GM12878 (cell line): ENCODE measurements around the gene LNPK. TPM values are rescaled to one million over a fixed set of nuclear protein-coding genes. Genes with fewer than 3 reads are reported as not detected.

ENCODE experiments used
- ATAC-seq: fragments of 200-7000 bp; cut with Tn5 transposase; 3 replicates; pipeline ENCODE4 v1.9.1; 2020; ENCODE audit warnings: mild to moderate bottlenecking, moderate library complexity
- BruUV-seq: library from RNA; stranded (reverse); fragments of 400-500 nt; replicated peaks from 2 replicates; lab custom pipeline; 2021; lab: Mats Ljungman, UMichigan
- CTCF ChIA-PET: fragments of 300-600 bp; sonication (Branson Sonifier 250); formaldehyde crosslinking; extraction: SDS; loops from one replicate; lab custom pipeline; 2021; ENCODE audit warnings: inconsistent platforms; lab: Yijun Ruan, JAX
- POLR2A ChIA-PET: fragments of 350-600 bp; formaldehyde crosslinking; extraction: SDS; loops from one replicate; lab custom pipeline; 2021; ENCODE audit warnings: inconsistent platforms; lab: Charles Lee
- RAD21 ChIA-PET: fragments of 300-600 bp; sonication (Branson Sonifier 250); formaldehyde crosslinking; loops from one replicate; lab custom pipeline; 2023; ENCODE audit warnings: antibody characterized with exemption; ENCODE audit not compliant: unreplicated experiment; lab: Charles Lee
- SMC1A ChIA-PET: fragments of 300-600 bp; sonication (Branson Sonifier 250); formaldehyde crosslinking; loops from one replicate; lab custom pipeline; 2023; ENCODE audit not compliant: unreplicated experiment, uncharacterized antibody; lab: Charles Lee
- DNase-seq: peaks from one replicate; pipeline ENCODE4 v3.0.0-alpha.2; 2011; ENCODE audit warnings: low read depth, low spot score
- FAIRE-seq: peaks from 3 replicates; lab custom pipeline; 2011; peaks lifted over from hg19 to GRCh38; lab: Jason Lieb, UNC
- H2AFZ ChIP-seq: 2 replicates; pipeline ENCODE4 v1.6.0; 2011; ENCODE audit warnings: low read depth, low read length, control low read depth; ENCODE audit not compliant: control insufficient read depth
- H3K27ac ChIP-seq: 2 replicates; pipeline ENCODE4 v1.5.1; 2011; ENCODE audit warnings: control low read depth; ENCODE audit not compliant: control insufficient read depth, insufficient read depth
- H3K27me3 ChIP-seq, 2 experiments: replicated peaks in 1 of 2; 2 replicates each; pipeline versions ENCODE4 v1.6.0 to v1.6.1; 2011; ENCODE audit warnings: low read length in 1 of 2; ENCODE audit not compliant: control insufficient read depth in 2 of 2, insufficient read depth in 2 of 2
- H3K36me3 ChIP-seq, 2 experiments: 2 replicates each; pipeline ENCODE4 v1.5.1; 2011; ENCODE audit warnings: low read length in 1 of 2; ENCODE audit not compliant: control insufficient read depth in 2 of 2, insufficient read depth in 2 of 2
- H3K4me1 ChIP-seq: 2 replicates; pipeline ENCODE4 v1.6.1; 2011; ENCODE audit warnings: mild to moderate bottlenecking, low read length, moderate library complexity, mixed read lengths; ENCODE audit not compliant: control insufficient read depth, insufficient read depth
- H3K4me2 ChIP-seq: 2 replicates; pipeline ENCODE4 v1.6.0; 2011; ENCODE audit warnings: control low read depth; ENCODE audit not compliant: control insufficient read depth, insufficient read depth
- H3K4me3 ChIP-seq: fragments of 200-600 bp; sonication (generic); 2 replicates; pipeline ENCODE4 v1.5.1; 2016
- H3K79me2 ChIP-seq: 2 replicates; pipeline ENCODE4 v1.6.0; 2011; ENCODE audit warnings: low read length; ENCODE audit not compliant: control insufficient read depth, insufficient read depth
- H3K9ac ChIP-seq: 2 replicates; pipeline ENCODE4 v1.8.0; 2011; ENCODE audit warnings: low read length, control low read depth, mixed read lengths; ENCODE audit not compliant: control insufficient read depth, insufficient read depth
- H3K9me3 ChIP-seq: replicated peaks from 3 replicates; pipeline ENCODE4 v1.5.1; 2011; ENCODE audit warnings: mild to moderate bottlenecking, low read length; ENCODE audit not compliant: control insufficient read depth, insufficient read depth
- H4K20me1 ChIP-seq: 2 replicates; pipeline ENCODE4 v1.6.0; 2011; ENCODE audit not compliant: control insufficient read depth, insufficient read depth
- BMI1 ChIP-seq: fragments of 450-650 bp; IDR thresholded peaks from 2 replicates; pipeline ENCODE4 v1.6.1; 2016; ENCODE audit warnings: mild to moderate bottlenecking, moderate library complexity, borderline replicate concordance
- CHD4 ChIP-seq: fragments of 200-600 bp; sonication (generic); IDR thresholded peaks from 2 replicates; pipeline ENCODE4 v1.6.1; 2016; ENCODE audit warnings: mild to moderate bottlenecking
- E2F8 ChIP-seq: fragments of 450-650 bp; IDR thresholded peaks from 2 replicates; pipeline ENCODE4 v1.6.1; 2018; ENCODE audit warnings: mild to moderate bottlenecking, low read depth, moderate library complexity; ENCODE audit not compliant: partially characterized antibody
- E4F1 ChIP-seq: fragments of 450-650 bp; IDR thresholded peaks from 2 replicates; pipeline ENCODE4 v1.6.1; 2018; ENCODE audit warnings: borderline replicate concordance, mild to moderate bottlenecking; ENCODE audit not compliant: partially characterized antibody
- EP300 ChIP-seq, 2 experiments: fragments of 150-350 bp in 1 of 2; IDR thresholded peaks; 2 replicates each; pipeline ENCODE4 v1.6.1; 2011 to 2012; ENCODE audit warnings: low read depth in 2 of 2, low read length in 2 of 2, borderline replicate concordance in 1 of 2, improper control_type of control experiment in 1 of 2, inconsistent platforms in 1 of 2; ENCODE audit not compliant: control insufficient read depth in 1 of 2
- JUNB ChIP-seq: IDR thresholded peaks from 2 replicates; pipeline ENCODE4 v1.6.1; 2016; ENCODE audit warnings: antibody characterized with exemption, mild to moderate bottlenecking
- LARP7 ChIP-seq: fragments of 450-650 bp; IDR thresholded peaks from 2 replicates; pipeline ENCODE4 v1.6.1; 2017; ENCODE audit warnings: mild to moderate bottlenecking
- POU2F2 ChIP-seq: IDR thresholded peaks from 3 replicates; pipeline ENCODE4 v1.6.1; 2011; ENCODE audit warnings: low read depth, mild to moderate bottlenecking, low read length, borderline replicate concordance
- RCOR1 ChIP-seq: conservative IDR thresholded peaks from 2 replicates; pipeline ENCODE4 v1.6.1; 2012; ENCODE audit warnings: low read depth, low read length, improper control_type of control experiment
- SIN3A ChIP-seq: IDR thresholded peaks from 2 replicates; pipeline ENCODE4 v1.6.1; 2012; ENCODE audit warnings: low read depth, low read length, improper control_type of control experiment
- SIX5 ChIP-seq: IDR thresholded peaks from 2 replicates; pipeline ENCODE4 v1.6.1; 2011; ENCODE audit warnings: mild to moderate bottlenecking, low read depth, low read length, moderate library complexity; ENCODE audit not compliant: severe bottlenecking
- WRNIP1 ChIP-seq: IDR thresholded peaks from 2 replicates; pipeline ENCODE4 v1.6.1; 2011; ENCODE audit warnings: low read depth, low read length, improper control_type of control experiment, borderline replicate concordance
- WGBS: methylation state at CpG from one replicate; pipeline ENCODE4 v1.1.6; 2016; ENCODE audit warnings: low lambda C conversion rate; ENCODE audit not compliant: insufficient replicate concordance, insufficient coverage; ENCODE audit errors: missing lambda C conversion rate; 5-methylcytosine and 5-hydroxymethylcytosine counted together
- in situ Hi-C: fragments of 300-500 bp; cut with MboI; formaldehyde crosslinking; loops from 9 replicates; pipeline ENCODE4 v1.14.3; 2018; ENCODE audit warnings: mixed read lengths
- intact Hi-C: fragments of 100-400 bp; cut with micrococcal nuclease; formaldehyde crosslinking; loops from one replicate; pipeline ENCODE4 v1.14.2; 2022; ENCODE audit not compliant: unreplicated experiment
- polyA plus RNA-seq, 11 experiments: library from polyadenylated mRNA; depleted of rRNA in 4 of 11; unstranded in 6 of 11; stranded (reverse) in 5 of 11; fragments of >200 nt; fragmentation: Nextera tagmentation in 4 of 11; fragmentation: Illumina TruSeq in 1 of 11; extraction: Ambion mirVana in 4 of 11; extraction: Trizol in 1 of 11; gene quantifications; 1 replicate in 1 of 11; 2 replicates in 10 of 11; pipeline versions ENCODE4 v1.2.1 to v1.2.3, GENCODE V29; 2011 to 2016; ENCODE audit warnings: inconsistent platforms in 2 of 11, missing spikeins in 2 of 11, low read depth in 1 of 11
- total RNA-seq, 4 experiments: library from RNA; depleted of rRNA in 3 of 4; stranded (reverse); fragments of >200 nt in 3 of 4; fragmentation: Illumina TruSeq in 1 of 4; extraction: Trizol in 1 of 4; gene quantifications; 2 replicates each; pipeline versions ENCODE4 v1.2.1 to v1.2.3, GENCODE V29; 2013 to 2021
- TF ChIP-seq, protein P1 (sequence below): fragments of 450-650 bp; IDR thresholded peaks from 2 replicates; pipeline ENCODE4 v1.6.1; 2017; ENCODE audit warnings: low read depth, mild to moderate bottlenecking, moderate library complexity
- TF ChIP-seq, protein P2 (sequence below): fragments of 450-650 bp; IDR thresholded peaks from 2 replicates; pipeline ENCODE4 v1.6.1; 2014; ENCODE audit warnings: mild to moderate bottlenecking

The LNPK gene
- total and polyA plus RNA-seq, 10 of the 15 experiments (the other 5 are each of a cell fraction or from before 2014, with no cell fraction given) = 3.2 to 30.0 (median 15.6) TPM

DNA sequence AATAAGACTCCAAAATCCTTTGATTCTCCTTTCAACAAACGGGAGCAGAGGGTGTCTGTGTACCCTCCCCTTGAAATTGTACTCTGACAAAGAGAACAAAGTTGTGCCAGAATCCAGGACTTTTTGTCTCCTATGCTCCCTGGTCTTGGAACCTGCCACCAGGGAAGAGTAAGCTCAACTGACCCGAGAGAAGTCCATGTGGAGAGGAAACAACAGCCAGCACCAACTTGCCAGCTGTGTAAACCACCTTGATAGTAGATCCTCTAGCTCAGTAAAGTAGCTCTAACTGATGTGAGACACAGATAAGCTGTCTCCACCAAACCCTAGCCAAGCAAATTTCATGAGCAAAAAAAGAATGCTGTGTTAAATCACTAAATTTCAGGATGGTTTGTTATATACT lies 46.9 kb downstream of the LNPK start:
- ChIA-PET CTCF (no interaction called here), RAD21 (no interaction called here), SMC1A (no interaction called here), POLR2A (interaction anchor here (0.5 kb wide), 1 partner anchor 339 kb away, joined by 8 read pairs; no protein-coding TSS in a partner anchor)
- Histone ChIP-seq H3K79me2 (no peaks in the 10 kb centered on the region), H3K36me3 (0 out of 4 replicates have a peak, but pooled peaks cover 0 to 1% of the 10 kb centered on the region in 2 experiments), H3K4me2 (no peak overlapping the region), H3K4me1 (no peaks in the 10 kb centered on the region), H3K27me3 (no peaks in the 10 kb centered on the region), H3K4me3 (no peak overlapping the region), H3K27ac (no peak overlapping the region), H3K9me3 (no peaks in the 10 kb centered on the region), H2AFZ (no peak overlapping the region), H3K9ac (no peak overlapping the region), H4K20me1 (no peaks in the 10 kb centered on the region)
- in situ Hi-C loops = no loop called here
- no TSS peak for BruUV-seq
- no peak for DNase-seq
- WGBS = 78% methylated on average over 2 of the region's 2 CpGs
- intact Hi-C loops = no loop called here
- FAIRE-seq = no peak
- ATAC-seq = no peak
- TF ChIP-seq, protein P1, sequence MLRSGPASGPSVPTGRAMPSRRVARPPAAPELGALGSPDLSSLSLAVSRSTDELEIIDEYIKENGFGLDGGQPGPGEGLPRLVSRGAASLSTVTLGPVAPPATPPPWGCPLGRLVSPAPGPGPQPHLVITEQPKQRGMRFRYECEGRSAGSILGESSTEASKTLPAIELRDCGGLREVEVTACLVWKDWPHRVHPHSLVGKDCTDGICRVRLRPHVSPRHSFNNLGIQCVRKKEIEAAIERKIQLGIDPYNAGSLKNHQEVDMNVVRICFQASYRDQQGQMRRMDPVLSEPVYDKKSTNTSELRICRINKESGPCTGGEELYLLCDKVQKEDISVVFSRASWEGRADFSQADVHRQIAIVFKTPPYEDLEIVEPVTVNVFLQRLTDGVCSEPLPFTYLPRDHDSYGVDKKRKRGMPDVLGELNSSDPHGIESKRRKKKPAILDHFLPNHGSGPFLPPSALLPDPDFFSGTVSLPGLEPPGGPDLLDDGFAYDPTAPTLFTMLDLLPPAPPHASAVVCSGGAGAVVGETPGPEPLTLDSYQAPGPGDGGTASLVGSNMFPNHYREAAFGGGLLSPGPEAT = no peak
- TF ChIP-seq RCOR1 (no peak), E2F8 (no peak), LARP7 (no peak), CHD4 (no peak), SIX5 (no peak), EP300 (IDR thresholded peaks at IDR 0.05; ENCODE audit: borderline replicate concordance in 1 of 2, control insufficient read depth in 1 of 2, low read depth in 2 of 2, low read length in 2 of 2) (no peak), POU2F2 (no peak), BMI1 (no peak), SIN3A (no peak), WRNIP1 (no peak), JUNB (no peak), E4F1 (no peak)
- TF ChIP-seq, protein P2, sequence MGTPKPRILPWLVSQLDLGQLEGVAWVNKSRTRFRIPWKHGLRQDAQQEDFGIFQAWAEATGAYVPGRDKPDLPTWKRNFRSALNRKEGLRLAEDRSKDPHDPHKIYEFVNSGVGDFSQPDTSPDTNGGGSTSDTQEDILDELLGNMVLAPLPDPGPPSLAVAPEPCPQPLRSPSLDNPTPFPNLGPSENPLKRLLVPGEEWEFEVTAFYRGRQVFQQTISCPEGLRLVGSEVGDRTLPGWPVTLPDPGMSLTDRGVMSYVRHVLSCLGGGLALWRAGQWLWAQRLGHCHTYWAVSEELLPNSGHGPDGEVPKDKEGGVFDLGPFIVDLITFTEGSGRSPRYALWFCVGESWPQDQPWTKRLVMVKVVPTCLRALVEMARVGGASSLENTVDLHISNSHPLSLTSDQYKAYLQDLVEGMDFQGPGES = no peak
